Measurements from ENCODE around the gene TENM3. TPM values are rescaled to one million over a fixed set of nuclear protein-coding genes. Genes with fewer than 3 reads are reported as not detected.
"Not testable (repeated sequence)": the region's sequence is repeated elsewhere in the genome, so short reads cannot be mapped to it uniquely, and the experiment has no call there.

The TENM3 gene
- total and polyA plus RNA-seq, 12 donors = 0.20 to 6.6 (median 3.5) TPM

DNA sequence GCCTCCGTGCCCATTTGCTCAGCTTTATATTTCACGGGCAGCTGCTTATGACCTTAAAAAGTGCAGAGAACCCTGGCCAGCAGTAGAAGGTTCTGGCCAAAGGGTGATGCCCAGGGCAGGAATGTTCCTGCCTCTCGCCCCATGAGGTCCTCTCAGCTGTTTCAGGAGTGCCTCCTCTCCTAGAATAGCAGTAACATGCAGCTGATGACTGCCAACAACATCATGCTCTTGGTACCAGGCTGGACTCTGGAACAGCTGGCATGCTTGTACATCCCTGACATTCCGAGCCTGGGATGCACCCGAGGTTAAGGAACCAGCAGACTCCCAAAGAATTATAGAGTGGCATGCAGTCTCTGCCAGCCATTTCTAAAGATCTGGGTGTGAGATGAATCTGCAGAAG is 11.7 kb upstream of the TENM3 start:
- no peak for DNase-seq

DNA sequence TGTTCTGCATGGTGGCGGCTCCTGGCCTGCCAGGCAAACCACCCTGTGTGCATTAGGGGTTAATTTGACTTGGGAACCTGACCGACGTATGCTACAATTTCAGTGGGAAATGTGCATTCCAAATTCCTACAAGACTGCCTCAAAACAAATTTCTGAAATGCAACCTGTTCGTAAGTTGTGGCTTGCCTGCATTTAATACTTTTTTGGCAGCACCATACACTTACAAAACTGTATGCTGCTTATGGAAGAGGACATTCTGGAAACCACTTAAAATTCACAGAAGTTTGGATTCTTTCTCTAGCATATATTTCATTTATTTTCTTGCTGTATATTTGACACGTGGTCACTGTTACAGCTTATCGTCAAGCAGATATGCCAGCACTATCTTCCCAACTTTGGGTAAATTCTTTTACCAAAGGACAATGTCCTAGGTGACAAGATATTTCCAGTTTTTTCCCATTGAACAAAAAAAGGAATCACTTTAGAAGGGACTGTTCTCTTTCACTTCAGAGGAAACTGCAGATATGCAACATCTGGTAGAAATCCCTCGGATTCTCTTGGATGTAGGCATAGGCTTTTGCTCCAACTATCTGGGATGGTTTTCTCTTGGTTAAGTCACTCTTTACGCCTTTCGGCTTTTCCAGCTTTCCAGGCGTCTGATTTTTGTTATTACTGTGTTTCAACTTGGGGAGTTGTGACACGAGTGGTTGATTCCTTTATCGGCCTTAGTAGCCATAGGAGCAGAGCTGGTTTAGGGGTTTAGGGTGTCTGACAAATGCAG is 9.7 kb upstream of the TENM3 start:
- H3K27me3 ChIP-seq = peaks cover 0 to 6% (median 0%) of the 10 kb centered on the region in 7 donors
- TF ChIP-seq, protein P1, sequence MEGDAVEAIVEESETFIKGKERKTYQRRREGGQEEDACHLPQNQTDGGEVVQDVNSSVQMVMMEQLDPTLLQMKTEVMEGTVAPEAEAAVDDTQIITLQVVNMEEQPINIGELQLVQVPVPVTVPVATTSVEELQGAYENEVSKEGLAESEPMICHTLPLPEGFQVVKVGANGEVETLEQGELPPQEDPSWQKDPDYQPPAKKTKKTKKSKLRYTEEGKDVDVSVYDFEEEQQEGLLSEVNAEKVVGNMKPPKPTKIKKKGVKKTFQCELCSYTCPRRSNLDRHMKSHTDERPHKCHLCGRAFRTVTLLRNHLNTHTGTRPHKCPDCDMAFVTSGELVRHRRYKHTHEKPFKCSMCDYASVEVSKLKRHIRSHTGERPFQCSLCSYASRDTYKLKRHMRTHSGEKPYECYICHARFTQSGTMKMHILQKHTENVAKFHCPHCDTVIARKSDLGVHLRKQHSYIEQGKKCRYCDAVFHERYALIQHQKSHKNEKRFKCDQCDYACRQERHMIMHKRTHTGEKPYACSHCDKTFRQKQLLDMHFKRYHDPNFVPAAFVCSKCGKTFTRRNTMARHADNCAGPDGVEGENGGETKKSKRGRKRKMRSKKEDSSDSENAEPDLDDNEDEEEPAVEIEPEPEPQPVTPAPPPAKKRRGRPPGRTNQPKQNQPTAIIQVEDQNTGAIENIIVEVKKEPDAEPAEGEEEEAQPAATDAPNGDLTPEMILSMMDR (IDR thresholded peaks at IDR 0.05) = no peak
- H3K4me1 ChIP-seq = no peaks in the 10 kb centered on the region
- intact Hi-C loops (cut with DNase I) = no loop called here
- no peaks in the 10 kb centered on the region for H3K36me3 ChIP-seq
- 71 to 77% methylated on average over 12 of the region's 12 CpGs for WGBS, 2 donors
- DNase-seq (no peak), ATAC-seq (no peak)
- H3K27ac ChIP-seq = no peak overlapping the region
- no peak overlapping the region for H3K4me3 ChIP-seq
- no peaks in the 10 kb centered on the region for H3K9me3 ChIP-seq

More for the DNA sequence above, 11.7 kb upstream of the TENM3 start:
- Histone ChIP-seq H3K4me1 (no peaks in the 10 kb centered on the region), H3K36me3 (no peaks in the 10 kb centered on the region), H3K27ac (no peak overlapping the region), H3K27me3 (peaks cover 0 to 6% (median 0%) of the 10 kb centered on the region in 7 donors), H3K4me3 (no peak overlapping the region), H3K9me3 (no peaks in the 10 kb centered on the region)
- intact Hi-C loops (cut with DNase I) = no loop called here
- 80 to 81% methylated on average over 5 of the region's 5 CpGs for WGBS, 2 donors
- TF ChIP-seq, protein P1 (IDR thresholded peaks at IDR 0.05) = no peak
- ATAC-seq = peak in 1 of 8 donors; percentile 59

DNA sequence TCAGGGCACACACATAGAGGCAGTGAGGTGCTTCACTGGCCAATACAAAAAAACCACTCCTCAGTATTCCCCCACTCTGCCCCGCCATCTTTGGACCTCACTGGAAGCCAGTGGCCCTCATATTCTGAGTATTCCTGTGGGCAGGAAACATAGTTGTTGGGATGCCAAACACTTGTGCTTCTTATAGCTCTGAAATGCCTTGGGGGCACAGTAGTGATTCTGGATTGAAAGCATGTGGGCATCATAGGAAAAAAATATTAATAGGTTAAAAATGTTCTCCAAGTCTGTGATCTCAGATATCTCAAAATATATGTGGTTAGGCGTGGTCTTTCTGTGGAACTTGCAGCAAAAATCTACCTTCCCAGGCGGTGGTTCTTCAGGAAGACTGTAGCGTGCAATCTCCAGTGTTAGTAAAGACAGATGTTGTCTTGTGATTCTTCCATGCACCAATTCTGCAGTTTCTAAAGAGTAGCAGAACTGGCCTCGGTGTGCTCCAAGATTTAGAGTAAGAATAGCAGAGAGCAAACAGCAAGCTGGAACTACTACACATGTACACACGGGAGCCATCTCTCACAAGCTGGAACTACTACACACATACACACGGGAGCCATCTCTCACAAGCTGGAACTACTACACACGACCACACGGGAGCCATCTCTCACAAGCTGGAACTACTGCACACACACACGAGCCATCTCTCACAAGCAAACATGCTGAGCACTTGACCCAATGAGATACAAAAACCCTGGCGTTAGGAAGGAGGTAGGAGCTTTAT is 8.0 kb upstream of the TENM3 start:
- peaks cover 0 to 3% (median 0%) of the 10 kb centered on the region in 7 donors for H3K27me3 ChIP-seq
- H3K9me3 ChIP-seq = no peaks in the 10 kb centered on the region
- peaks cover 0 to 5% (median 0%) of the 10 kb centered on the region in 9 donors for H3K4me1 ChIP-seq
- intact Hi-C loops (cut with DNase I) = no loop called here
- ATAC-seq (no peak), DNase-seq (no peak)
- no peaks in the 10 kb centered on the region for H3K36me3 ChIP-seq
- 78 to 81% methylated on average over 11 of the region's 11 CpGs for WGBS, 2 donors
- no peak overlapping the region for H3K27ac ChIP-seq
- TF ChIP-seq, protein P1 (IDR thresholded peaks at IDR 0.05) = no peak
- no peak overlapping the region for H3K4me3 ChIP-seq

DNA sequence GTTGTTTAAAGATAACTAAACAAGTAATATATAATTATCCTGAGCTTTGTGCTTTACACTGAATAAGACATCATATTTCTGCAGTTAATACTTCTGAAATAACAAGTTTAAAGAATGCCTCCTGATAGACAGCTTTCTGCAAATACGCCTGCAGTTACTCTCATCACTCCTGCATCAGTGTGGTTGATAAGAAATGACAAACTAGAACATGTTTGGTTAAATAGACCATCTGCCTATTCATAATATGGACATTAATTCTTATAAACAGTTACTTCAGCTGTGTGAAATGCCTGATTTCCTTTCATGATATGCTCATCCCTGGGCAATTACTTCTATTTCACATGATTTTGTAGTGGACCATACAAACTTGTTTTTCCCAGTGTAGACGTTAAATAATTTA is 7.0 kb upstream of the TENM3 start:
- Histone ChIP-seq H3K36me3 (no peaks in the 10 kb centered on the region), H3K4me1 (peaks cover 0 to 6% (median 0%) of the 10 kb centered on the region in 9 donors), H3K27ac (no peak overlapping the region), H3K4me3 (no peak overlapping the region), H3K9me3 (no peaks in the 10 kb centered on the region), H3K27me3 (no peaks in the 10 kb centered on the region)
- DNase-seq (no peak), ATAC-seq (no peak)
- 67 to 70% methylated on average over 2 of the region's 2 CpGs for WGBS, 2 donors
- TF ChIP-seq, protein P1 (IDR thresholded peaks at IDR 0.05) = no peak
- intact Hi-C loops (cut with DNase I) = no loop called here

DNA sequence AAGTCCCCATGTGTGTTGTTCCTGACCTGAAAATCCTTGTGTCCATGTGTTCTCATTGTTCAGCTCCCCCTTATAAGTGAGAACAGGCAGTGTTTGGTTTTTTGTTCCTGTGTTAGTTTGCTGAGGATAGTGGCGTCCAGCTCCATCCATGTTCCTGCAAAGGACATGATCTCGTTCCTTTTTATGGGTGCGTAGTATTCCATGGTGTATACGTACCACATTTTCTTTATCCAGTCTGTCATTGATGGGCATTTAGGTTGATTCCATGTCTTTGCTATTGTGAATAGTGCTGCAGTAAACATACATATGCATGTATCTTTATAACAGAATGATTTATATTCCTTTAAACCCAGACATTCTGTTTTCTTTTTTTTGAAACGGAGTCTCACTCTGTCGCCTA is 6.2 kb upstream of the TENM3 start:
- ATAC-seq; H3K36me3 ChIP-seq; H3K27ac ChIP-seq; DNase-seq; intact Hi-C loops (cut with DNase I); H3K9me3 ChIP-seq; H3K27me3 ChIP-seq; H3K4me1 ChIP-seq; H3K4me3 ChIP-seq: not testable (repeated sequence)
- 85 to 90% methylated on average over 6 of the region's 6 CpGs for WGBS, 2 donors
